CD8-positive, alpha-beta memory T cell (primary cell): Measurements from ENCODE around the gene PSMG4. TPM values are rescaled to one million over a fixed set of nuclear protein-coding genes. Genes with fewer than 3 reads are reported as not detected.

ENCODE experiments used
- CTCF ChIA-PET: fragments of 350-600 bp; sonication (Branson Sonifier 250); formaldehyde crosslinking; loops from one replicate; lab custom pipeline; 2021; ENCODE audit warnings: antibody characterized with exemption; lab: Charles Lee
- POLR2A ChIA-PET: fragments of 350-600 bp; sonication (Branson Sonifier 250); formaldehyde crosslinking; loops from one replicate; lab custom pipeline; 2021; ENCODE audit warnings: antibody characterized with exemption; lab: Charles Lee
- DNase-seq, 5 donors: peaks; one replicate each; pipeline versions ENCODE4 v3.0.0 to v3.0.0-alpha.2; 2020 to 2022; ENCODE audit warnings: mixed read lengths in 1 of 5
- H3K27ac ChIP-seq: one replicate; pipeline ENCODE4 v1.7.0; 2013; ENCODE audit warnings: low read depth, mild to moderate bottlenecking, low read length, moderate library complexity
- H3K27me3 ChIP-seq: 2 replicates; pipeline ENCODE4 v1.7.0; 2013; ENCODE audit warnings: low read length, mild to moderate bottlenecking; ENCODE audit not compliant: insufficient read depth, poor library complexity, severe bottlenecking
- H3K36me3 ChIP-seq: 2 replicates; pipeline ENCODE4 v1.7.0; 2013; ENCODE audit warnings: mild to moderate bottlenecking, low read length, moderate library complexity; ENCODE audit not compliant: insufficient read depth
- H3K4me1 ChIP-seq: 2 replicates; pipeline ENCODE4 v1.7.0; 2013; ENCODE audit warnings: mild to moderate bottlenecking, low read length, moderate library complexity; ENCODE audit not compliant: insufficient read depth
- H3K4me3 ChIP-seq: 2 replicates; pipeline ENCODE4 v1.7.0; 2013; ENCODE audit warnings: mild to moderate bottlenecking, low read length
- H3K9me3 ChIP-seq: 2 replicates; pipeline ENCODE4 v1.7.0; 2013; ENCODE audit warnings: mild to moderate bottlenecking, low read length
- H3K27ac Mint-ChIP-seq, 8 donors: one replicate each; pipeline ENCODE4 v1.8.0; 2020 to 2021; ENCODE audit warnings: mixed read lengths in 8 of 8, mild to moderate bottlenecking in 6 of 8, inconsistent platforms in 3 of 8, moderate library complexity in 3 of 8
- H3K27me3 Mint-ChIP-seq, 2 donors: one replicate each; pipeline ENCODE4 v1.8.0; 2020 to 2021; ENCODE audit warnings: mixed read lengths in 2 of 2, mild to moderate bottlenecking in 1 of 2, moderate library complexity in 1 of 2
- H3K36me3 Mint-ChIP-seq, 3 donors: one replicate each; pipeline ENCODE4 v1.8.0; 2020 to 2021; ENCODE audit warnings: mixed read lengths in 3 of 3, inconsistent platforms in 1 of 3, mild to moderate bottlenecking in 1 of 3
- H3K4me1 Mint-ChIP-seq, 3 donors: one replicate each; pipeline ENCODE4 v1.8.0; 2020 to 2021; ENCODE audit warnings: mixed read lengths in 3 of 3, inconsistent platforms in 1 of 3, mild to moderate bottlenecking in 1 of 3
- H3K4me3 Mint-ChIP-seq, 7 donors: one replicate each; pipeline ENCODE4 v1.8.0; 2020 to 2021; ENCODE audit warnings: mixed read lengths in 7 of 7, mild to moderate bottlenecking in 6 of 7, moderate library complexity in 4 of 7, inconsistent platforms in 2 of 7
- H3K9me3 Mint-ChIP-seq, 5 donors: one replicate each; pipeline ENCODE4 v1.8.0; 2020 to 2022; ENCODE audit warnings: mixed read lengths in 5 of 5, mild to moderate bottlenecking in 3 of 5, moderate library complexity in 2 of 5, inconsistent platforms in 1 of 5
- polyA plus RNA-seq: library from polyadenylated mRNA; unstranded; fragments of 300-500 nt; fragmentation: Illumina TruSeq; gene quantifications from one replicate; pipeline ENCODE4 v1.2.3, GENCODE V29; 2021
- total RNA-seq, 2 experiments: library from RNA; stranded (reverse); gene quantifications; one replicate each; pipeline ENCODE4 v1.2.3, GENCODE V29; 2021

Gene PSMG4
- total and polyA plus RNA-seq, 3 experiments from 2014 or later, result 24.4 to 50.4 (median 25.2) TPM

- no peak for DNase-seq
- Mint-ChIP-seq H3K4me1 (peaks cover 0 to 5% (median 2%) of the 10 kb centered on the region in 3 donors), H3K4me3 (no peak overlapping the region), H3K9me3 (no peaks in the 10 kb centered on the region), H3K36me3 (no peaks in the 10 kb centered on the region), H3K27me3 (no peaks in the 10 kb centered on the region), H3K27ac (no peak overlapping the region)
- Histone ChIP-seq H3K9me3 (no peaks in the 10 kb centered on the region), H3K4me1 (no peaks in the 10 kb centered on the region), H3K36me3 (no peaks in the 10 kb centered on the region), H3K4me3 (no peak overlapping the region), H3K27me3 (no peaks in the 10 kb centered on the region), H3K27ac (no peak overlapping the region)
- CTCF ChIA-PET, result no interaction called here
- POLR2A ChIA-PET, result interaction anchor here (0.6 kb wide), 1 partner anchor 18 kb away, joined by 4 read pairs; no protein-coding TSS in a partner anchor
Observed at GRCh38 chr6:3289664-3290055, 30.9 kb downstream of the PSMG4 start.

- H3K4me3 Mint-ChIP-seq, result peak overlapping the region in 1 of 7 donors; percentile 78
- peak overlapping the region in 1 of 8 donors; percentile 12 for H3K27ac Mint-ChIP-seq
- Histone ChIP-seq H3K27ac (no peak overlapping the region), H3K4me3 (no peak overlapping the region), H3K4me1 (no peaks in the 10 kb centered on the region), H3K36me3 (no peaks in the 10 kb centered on the region), H3K9me3 (no peaks in the 10 kb centered on the region), H3K27me3 (no peaks in the 10 kb centered on the region)
- peak in 1 of 5 donors; percentile 17 for DNase-seq
- peaks cover 0 to 5% (median 2%) of the 10 kb centered on the region in 3 donors for H3K4me1 Mint-ChIP-seq
- ChIA-PET CTCF (no interaction called here), POLR2A (no interaction called here)
- H3K36me3 Mint-ChIP-seq, result no peaks in the 10 kb centered on the region
- H3K9me3 Mint-ChIP-seq, result no peaks in the 10 kb centered on the region
- no peaks in the 10 kb centered on the region for H3K27me3 Mint-ChIP-seq
Observed at GRCh38 chr6:3290149-3290930, 31.6 kb downstream of the PSMG4 start.

GRCh38 chr6:3290931-3291211, 32.1 kb downstream of the PSMG4 start:
- H3K27me3 Mint-ChIP-seq, result peaks cover 0 to 4% of the 10 kb centered on the region in 2 donors
- no peak overlapping the region for H3K27ac Mint-ChIP-seq
- H3K9me3 ChIP-seq, result no peaks in the 10 kb centered on the region
- no peak overlapping the region for H3K4me3 ChIP-seq
- DNase-seq, result peak in 1 of 5 donors; percentile 32
- no peaks in the 10 kb centered on the region for H3K36me3 ChIP-seq
- no peak overlapping the region for H3K27ac ChIP-seq
- peak overlapping the region in 1 of 7 donors; percentile 78 for H3K4me3 Mint-ChIP-seq
- ChIA-PET POLR2A (no interaction called here), CTCF (interaction anchor here (1.4 kb wide), 1 partner anchor 11 kb away, joined by 4 read pairs; no protein-coding TSS in a partner anchor)
- peaks cover 0 to 5% (median 2%) of the 10 kb centered on the region in 3 donors for H3K4me1 Mint-ChIP-seq
- no peaks in the 10 kb centered on the region for H3K4me1 ChIP-seq
- H3K27me3 ChIP-seq, result no peaks in the 10 kb centered on the region
- no peaks in the 10 kb centered on the region for H3K36me3 Mint-ChIP-seq
- H3K9me3 Mint-ChIP-seq, result no peaks in the 10 kb centered on the region

GRCh38 chr6:3291346-3291745, 32.6 kb downstream of the PSMG4 start:
- Mint-ChIP-seq H3K36me3 (no peaks in the 10 kb centered on the region), H3K27ac (no peak overlapping the region), H3K4me3 (no peak overlapping the region), H3K4me1 (peaks cover 0 to 5% (median 2%) of the 10 kb centered on the region in 3 donors), H3K27me3 (peaks cover 0 to 4% of the 10 kb centered on the region in 2 donors), H3K9me3 (no peaks in the 10 kb centered on the region)
- Histone ChIP-seq H3K27me3 (no peaks in the 10 kb centered on the region), H3K4me1 (no peaks in the 10 kb centered on the region), H3K27ac (no peak overlapping the region), H3K36me3 (no peaks in the 10 kb centered on the region), H3K4me3 (no peak overlapping the region), H3K9me3 (no peaks in the 10 kb centered on the region)
- ChIA-PET CTCF (interaction anchor here (1.0 to 1.4 kb wide), 2 partner anchors 11 to 31 kb away, joined by 3 to 4 read pairs; no protein-coding TSS in a partner anchor), POLR2A (no interaction called here)
- no peak for DNase-seq

- POLR2A ChIA-PET, result no interaction called here
Observed at GRCh38 chr6:3291987-3292386, 33.2 kb downstream of the PSMG4 start.

GRCh38 chr6:3292431-3293197, 33.9 kb downstream of the PSMG4 start:
- peak in 1 of 5 donors; percentile 25 for DNase-seq
- H3K27ac ChIP-seq, result no peak overlapping the region
- H3K27me3 ChIP-seq, result no peaks in the 10 kb centered on the region
- H3K4me3 ChIP-seq, result no peak overlapping the region
- Mint-ChIP-seq H3K27ac (no peak overlapping the region), H3K9me3 (no peaks in the 10 kb centered on the region), H3K27me3 (peaks cover 0 to 11% of the 10 kb centered on the region in 2 donors), H3K36me3 (peaks cover 0 to 1% (median 0%) of the 10 kb centered on the region in 3 donors), H3K4me3 (no peak overlapping the region), H3K4me1 (peaks cover 0 to 2% (median 0%) of the 10 kb centered on the region in 3 donors)
- CTCF ChIA-PET, result interaction anchor here (1.0 kb wide), 1 partner anchor 30 kb away, joined by 3 read pairs; no protein-coding TSS in a partner anchor
- no peaks in the 10 kb centered on the region for H3K9me3 ChIP-seq
- no peaks in the 10 kb centered on the region for H3K36me3 ChIP-seq
- POLR2A ChIA-PET, result no interaction called here
- H3K4me1 ChIP-seq, result no peaks in the 10 kb centered on the region

More at GRCh38 chr6:3291987-3292386, 33.2 kb downstream of the PSMG4 start:
- peaks cover 0 to 6% of the 10 kb centered on the region in 2 donors for H3K27me3 Mint-ChIP-seq
- H3K36me3 Mint-ChIP-seq, result peaks cover 0 to 1% (median 0%) of the 10 kb centered on the region in 3 donors
- H3K4me3 Mint-ChIP-seq, result no peak overlapping the region
- Histone ChIP-seq H3K4me3 (no peak overlapping the region), H3K4me1 (no peaks in the 10 kb centered on the region), H3K36me3 (no peaks in the 10 kb centered on the region), H3K27me3 (no peaks in the 10 kb centered on the region), H3K27ac (no peak overlapping the region), H3K9me3 (no peaks in the 10 kb centered on the region)
- CTCF ChIA-PET, result interaction anchor here (1.0 to 1.4 kb wide), 2 partner anchors 12 to 31 kb away, joined by 3 to 4 read pairs; no protein-coding TSS in a partner anchor
- no peaks in the 10 kb centered on the region for H3K9me3 Mint-ChIP-seq
- DNase-seq, result peak in 1 of 5 donors; percentile 5
- peaks cover 0 to 3% (median under 1%) of the 10 kb centered on the region in 3 donors for H3K4me1 Mint-ChIP-seq
- H3K27ac Mint-ChIP-seq, result no peak overlapping the region

GRCh38 chr6:3293271-3294155, 34.8 kb downstream of the PSMG4 start:
- no peaks in the 10 kb centered on the region for H3K9me3 Mint-ChIP-seq
- no peaks in the 10 kb centered on the region for H3K4me1 ChIP-seq
- POLR2A ChIA-PET, result no interaction called here

More at GRCh38 chr6:3293271-3294155, 34.8 kb downstream of the PSMG4 start:
- CTCF ChIA-PET, result no interaction called here
- H3K36me3 ChIP-seq, result no peaks in the 10 kb centered on the region
- DNase-seq, result peak in 1 of 5 donors; percentile 34
- H3K36me3 Mint-ChIP-seq, result peaks cover 0 to 1% (median 0%) of the 10 kb centered on the region in 3 donors
- H3K27ac Mint-ChIP-seq, result peak overlapping the region in 1 of 8 donors; percentile 48
- H3K4me3 ChIP-seq, result no peak overlapping the region
- no peak overlapping the region for H3K27ac ChIP-seq
- no peak overlapping the region for H3K4me3 Mint-ChIP-seq
- H3K9me3 ChIP-seq, result no peaks in the 10 kb centered on the region
- H3K27me3 ChIP-seq, result no peaks in the 10 kb centered on the region
- H3K27me3 Mint-ChIP-seq, result peaks cover 2 to 19% of the 10 kb centered on the region in 2 donors
- H3K4me1 Mint-ChIP-seq, result no peaks in the 10 kb centered on the region
